BJ (cell line): ENCODE results near the gene NTMT1. TPM values are rescaled to one million over a fixed set of nuclear protein-coding genes. Genes with fewer than 3 reads are reported as not detected.

Experiments
- CTCF ChIA-PET: fragments of 350-600 bp; formaldehyde crosslinking; extraction: SDS; loops from one replicate; lab custom pipeline; 2021; ENCODE audit warnings: antibody characterized with exemption, inconsistent platforms; lab: Yijun Ruan, JAX
- POLR2A ChIA-PET: fragments of 300-600 bp; sonication (Branson Sonifier 250); formaldehyde crosslinking; extraction: SDS; loops from one replicate; lab custom pipeline; 2021; ENCODE audit warnings: antibody characterized with exemption; lab: Charles Lee
- DNase-seq: peaks from one replicate; pipeline ENCODE4 v3.0.0-alpha.2; 2011; ENCODE audit warnings: low read depth
- H3K27me3 ChIP-seq: 2 replicates; pipeline ENCODE4 v1.6.0; 2011; ENCODE audit warnings: low read length; ENCODE audit not compliant: control insufficient read depth, insufficient read depth
- H3K36me3 ChIP-seq: 2 replicates; pipeline ENCODE4 v1.5.1; 2011; ENCODE audit warnings: low read length; ENCODE audit not compliant: control insufficient read depth, insufficient read depth
- H3K4me3 ChIP-seq: 2 replicates; pipeline ENCODE4 v1.5.1; 2011; ENCODE audit warnings: low read depth, mild to moderate bottlenecking, control low read depth, low read length
- polyA plus RNA-seq: library from polyadenylated mRNA; depleted of rRNA; stranded (reverse); fragments of >200 nt; gene quantifications from 2 replicates; pipeline ENCODE4 v1.2.3, GENCODE V29; 2011
- TF ChIP-seq, protein P1 (sequence below): IDR thresholded peaks from 2 replicates; pipeline ENCODE4 v1.5.1; 2011; ENCODE audit warnings: low read depth, mild to moderate bottlenecking, control low read depth, inconsistent platforms, low read length, moderate library complexity; ENCODE audit not compliant: insufficient read depth

The NTMT1 gene
- polyA plus RNA-seq, 1 experiment = 96.3 TPM

DNA sequence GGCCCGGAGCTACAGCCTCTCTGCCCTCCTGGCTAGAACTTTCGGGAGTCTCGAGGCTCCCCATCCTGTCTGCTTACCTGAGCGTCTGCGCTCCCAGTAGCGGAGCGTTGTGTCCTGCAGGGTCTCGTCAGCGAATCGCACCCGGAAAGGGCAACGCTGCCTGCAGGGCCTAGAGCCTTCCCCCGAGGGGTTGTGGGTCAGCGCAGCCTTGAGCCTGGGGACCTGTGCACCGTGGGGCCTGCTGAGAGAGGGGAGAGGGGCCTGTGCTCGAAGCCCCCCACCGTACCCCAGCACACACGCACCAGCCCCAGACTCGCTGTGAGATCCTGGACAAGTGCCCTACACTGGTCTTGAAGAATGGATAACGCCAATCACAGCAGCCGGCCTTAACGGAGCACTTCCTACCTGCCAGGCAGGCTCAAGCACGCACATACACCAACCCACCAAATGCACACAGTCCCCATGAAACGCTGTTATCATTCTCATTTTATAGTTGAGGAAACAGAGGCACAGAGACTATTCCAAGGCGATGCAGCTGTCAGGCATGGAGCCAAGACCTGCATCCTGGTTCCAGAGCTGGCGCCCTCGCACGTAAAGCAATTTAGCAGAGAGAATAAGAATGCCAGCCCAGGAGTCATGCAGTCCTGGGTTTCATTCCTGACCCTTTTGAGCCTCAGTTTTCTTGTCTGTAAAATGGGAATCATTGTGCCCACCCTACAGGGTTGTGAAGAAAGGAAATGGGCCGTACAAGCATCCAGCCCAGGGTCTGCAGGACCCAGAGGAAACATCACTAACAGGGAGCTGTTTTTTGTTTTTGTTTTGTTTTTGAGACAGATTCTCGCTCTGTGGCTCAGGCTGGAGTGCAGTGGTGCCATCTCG, 10.3 kb upstream of the NTMT1 start:
- ChIA-PET POLR2A (no interaction called here), CTCF (interaction anchor here (0.6 to 4.5 kb wide), 7 partner anchors 9 to 1309 kb away, joined by 3 to 35 read pairs (median 13); no protein-coding TSS in a partner anchor)
- no peak for DNase-seq
- H3K27me3 ChIP-seq = no peaks in the 10 kb centered on the region
- H3K4me3 ChIP-seq = no peak overlapping the region
- TF ChIP-seq, protein P1, sequence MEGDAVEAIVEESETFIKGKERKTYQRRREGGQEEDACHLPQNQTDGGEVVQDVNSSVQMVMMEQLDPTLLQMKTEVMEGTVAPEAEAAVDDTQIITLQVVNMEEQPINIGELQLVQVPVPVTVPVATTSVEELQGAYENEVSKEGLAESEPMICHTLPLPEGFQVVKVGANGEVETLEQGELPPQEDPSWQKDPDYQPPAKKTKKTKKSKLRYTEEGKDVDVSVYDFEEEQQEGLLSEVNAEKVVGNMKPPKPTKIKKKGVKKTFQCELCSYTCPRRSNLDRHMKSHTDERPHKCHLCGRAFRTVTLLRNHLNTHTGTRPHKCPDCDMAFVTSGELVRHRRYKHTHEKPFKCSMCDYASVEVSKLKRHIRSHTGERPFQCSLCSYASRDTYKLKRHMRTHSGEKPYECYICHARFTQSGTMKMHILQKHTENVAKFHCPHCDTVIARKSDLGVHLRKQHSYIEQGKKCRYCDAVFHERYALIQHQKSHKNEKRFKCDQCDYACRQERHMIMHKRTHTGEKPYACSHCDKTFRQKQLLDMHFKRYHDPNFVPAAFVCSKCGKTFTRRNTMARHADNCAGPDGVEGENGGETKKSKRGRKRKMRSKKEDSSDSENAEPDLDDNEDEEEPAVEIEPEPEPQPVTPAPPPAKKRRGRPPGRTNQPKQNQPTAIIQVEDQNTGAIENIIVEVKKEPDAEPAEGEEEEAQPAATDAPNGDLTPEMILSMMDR = no peak
- H3K36me3 ChIP-seq = no peaks in the 10 kb centered on the region

GRCh38 chr9:129617167-129617566, 8.8 kb upstream of the NTMT1 start:
- CTCF ChIA-PET = interaction anchor here (0.8 to 4.5 kb wide), 8 partner anchors 9 to 486 kb away, joined by 3 to 35 read pairs (median 3); no protein-coding TSS in a partner anchor
- POLR2A ChIA-PET = no interaction called here
- Histone ChIP-seq H3K27me3 (no peaks in the 10 kb centered on the region), H3K4me3 (no peak overlapping the region), H3K36me3 (no peaks in the 10 kb centered on the region)
- TF ChIP-seq, protein P1 = peak; percentile 79
- DNase-seq = no peak

- no peak for DNase-seq
- TF ChIP-seq, protein P1 = peak; percentile 36
- POLR2A ChIA-PET = no interaction called here
- Histone ChIP-seq H3K36me3 (no peaks in the 10 kb centered on the region), H3K27me3 (no peaks in the 10 kb centered on the region), H3K4me3 (peak overlapping the region; percentile 54)
- CTCF ChIA-PET = interaction anchor here (0.5 to 9.4 kb wide), 11 partner anchors 9 to 486 kb away, joined by 3 to 258 read pairs (median 4); no protein-coding TSS in a partner anchor
Measured at GRCh38 chr9:129619787-129620668, 5.9 kb upstream of the NTMT1 start.

DNA sequence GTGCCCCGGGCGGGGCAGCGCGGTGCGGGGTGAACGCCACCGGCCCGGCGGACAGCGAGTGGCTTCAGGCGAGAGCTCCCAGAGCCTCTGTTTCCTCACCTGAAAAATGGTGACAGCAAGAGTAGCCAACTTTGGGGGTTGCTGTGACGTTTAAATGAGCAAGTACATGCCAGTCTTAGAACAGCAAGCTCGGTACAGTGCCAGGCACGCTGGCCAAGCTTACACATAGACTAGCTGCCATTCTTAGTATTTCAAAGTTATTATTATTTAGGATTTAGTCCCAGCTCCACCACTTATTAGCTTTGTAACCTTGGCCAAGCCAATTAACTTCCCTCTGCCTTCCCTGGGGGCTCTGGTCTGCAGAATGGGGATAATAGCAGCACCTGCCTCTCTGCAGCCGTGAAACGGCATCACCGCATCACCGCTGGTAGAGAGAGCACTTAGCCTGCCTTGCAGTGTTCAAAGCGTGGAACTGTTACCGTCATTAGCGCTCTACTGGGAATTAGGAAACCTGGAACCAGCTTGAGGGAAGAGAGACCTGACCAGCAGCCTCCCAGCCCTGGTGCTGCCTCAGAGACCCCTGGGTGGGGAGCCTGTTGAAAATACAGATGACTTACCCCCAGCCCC, 5.2 kb upstream of the NTMT1 start, which contains the start of gene C9orf50:
Gene C9orf50 (minus strand): TSS at position 433 of the 627 bp plus-strand sequence. CDS start 527 bp downstream, outside the sequence.
- CTCF ChIA-PET = interaction anchor here (1.0 to 9.4 kb wide), 10 partner anchors 9 to 509 kb away, joined by 3 to 258 read pairs (median 4); no protein-coding TSS in a partner anchor
- DNase-seq = no peak
- H3K36me3 ChIP-seq = no peaks in the 10 kb centered on the region
- H3K4me3 ChIP-seq = peak within 1 kb of the TSS; percentile 54
- POLR2A ChIA-PET = interaction anchor here (0.7 kb wide), 1 partner anchor 318 kb away, joined by 5 read pairs; no protein-coding TSS in a partner anchor
- no peaks in the 10 kb centered on the region for H3K27me3 ChIP-seq
- TF ChIP-seq, protein P1 = no peak
